Measurements from ENCODE around the gene PATJ.
A peak's percentile ranks its signal among the peaks of the same experiment; 100 is the strongest.

PATJ gene

GRCh38 chr1:62012836-62013235 is 270.6 kb downstream of the PATJ start:
- intact Hi-C loops (cut with DNase I), result no loop called here
- peak in 13 of 42 donors; percentile 12 to 42 (median 20) for DNase-seq

- no peak for DNase-seq
- intact Hi-C loops (cut with DNase I), result no loop called here
Measured at GRCh38 chr1:62013264-62013663, 271.0 kb downstream of the PATJ start.

GRCh38 chr1:62022382-62022983 is 280.2 kb downstream of the PATJ start:
- no peak for DNase-seq
- intact Hi-C loops (cut with DNase I), result no loop called here

- no peak for DNase-seq
- intact Hi-C loops (cut with DNase I), result no loop called here
Measured at GRCh38 chr1:62024690-62025089, 282.4 kb downstream of the PATJ start.

- intact Hi-C loops (cut with DNase I), result no loop called here
- no peak for DNase-seq
Measured at GRCh38 chr1:62025154-62025553, 282.9 kb downstream of the PATJ start.

- no peak for DNase-seq
Measured at GRCh38 chr1:62025892-62026291, 283.6 kb downstream of the PATJ start.

GRCh38 chr1:62029704-62030103 is 287.4 kb downstream of the PATJ start:
- DNase-seq, result no peak
- intact Hi-C loops (cut with DNase I), result no loop called here

More at GRCh38 chr1:62025892-62026291, 283.6 kb downstream of the PATJ start:
- intact Hi-C loops (cut with DNase I), result no loop called here

- intact Hi-C loops (cut with DNase I), result no loop called here
- no peak for DNase-seq
Measured at GRCh38 chr1:62034790-62035189, 292.5 kb downstream of the PATJ start.

- intact Hi-C loops (cut with DNase I), result no loop called here
- peak in 29 of 42 donors; percentile 12 to 82 (median 34) for DNase-seq
Measured at GRCh38 chr1:62037274-62037673, 295.0 kb downstream of the PATJ start.

- no peak for DNase-seq
- intact Hi-C loops (cut with DNase I), result no loop called here
Measured at GRCh38 chr1:62038594-62039284, 296.5 kb downstream of the PATJ start.

- intact Hi-C loops (cut with DNase I), result no loop called here
- DNase-seq, result peak in 5 of 42 donors; percentile 8 to 39 (median 9)
Measured at GRCh38 chr1:62040450-62040849, 298.2 kb downstream of the PATJ start.

GRCh38 chr1:62040973-62041372 is 298.7 kb downstream of the PATJ start:
- intact Hi-C loops (cut with DNase I), result no loop called here
- DNase-seq, result no peak

- intact Hi-C loops (cut with DNase I), result no loop called here
- DNase-seq, result no peak
Measured at GRCh38 chr1:62043154-62043553, 300.9 kb downstream of the PATJ start.

- intact Hi-C loops (cut with DNase I), result no loop called here
- no peak for DNase-seq
Measured at GRCh38 chr1:62045574-62045973, 303.3 kb downstream of the PATJ start.

- DNase-seq, result no peak
- intact Hi-C loops (cut with DNase I), result no loop called here
Measured at GRCh38 chr1:62046927-62047326, 304.6 kb downstream of the PATJ start.

- intact Hi-C loops (cut with DNase I), result no loop called here
- DNase-seq, result no peak
Measured at GRCh38 chr1:62050165-62050564, 307.9 kb downstream of the PATJ start.

- intact Hi-C loops (cut with DNase I), result no loop called here
- no peak for DNase-seq
Measured at GRCh38 chr1:62052946-62053345, 310.7 kb downstream of the PATJ start.

GRCh38 chr1:62054188-62054587 is 311.9 kb downstream of the PATJ start:
- no peak for DNase-seq
- intact Hi-C loops (cut with DNase I), result no loop called here

- DNase-seq, result no peak
- intact Hi-C loops (cut with DNase I), result no loop called here
Measured at GRCh38 chr1:62057230-62057629, 314.9 kb downstream of the PATJ start.

GRCh38 chr1:62057641-62058290 is 315.5 kb downstream of the PATJ start:
- no peak for DNase-seq
- intact Hi-C loops (cut with DNase I), result no loop called here

- intact Hi-C loops (cut with DNase I), result no loop called here
- DNase-seq, result no peak
Measured at GRCh38 chr1:62058956-62059355, 316.7 kb downstream of the PATJ start.

All from head of caudate nucleus (tissue), 42 donors.